ENCODE data around the gene NTN1.

The NTN1 gene

DNA sequence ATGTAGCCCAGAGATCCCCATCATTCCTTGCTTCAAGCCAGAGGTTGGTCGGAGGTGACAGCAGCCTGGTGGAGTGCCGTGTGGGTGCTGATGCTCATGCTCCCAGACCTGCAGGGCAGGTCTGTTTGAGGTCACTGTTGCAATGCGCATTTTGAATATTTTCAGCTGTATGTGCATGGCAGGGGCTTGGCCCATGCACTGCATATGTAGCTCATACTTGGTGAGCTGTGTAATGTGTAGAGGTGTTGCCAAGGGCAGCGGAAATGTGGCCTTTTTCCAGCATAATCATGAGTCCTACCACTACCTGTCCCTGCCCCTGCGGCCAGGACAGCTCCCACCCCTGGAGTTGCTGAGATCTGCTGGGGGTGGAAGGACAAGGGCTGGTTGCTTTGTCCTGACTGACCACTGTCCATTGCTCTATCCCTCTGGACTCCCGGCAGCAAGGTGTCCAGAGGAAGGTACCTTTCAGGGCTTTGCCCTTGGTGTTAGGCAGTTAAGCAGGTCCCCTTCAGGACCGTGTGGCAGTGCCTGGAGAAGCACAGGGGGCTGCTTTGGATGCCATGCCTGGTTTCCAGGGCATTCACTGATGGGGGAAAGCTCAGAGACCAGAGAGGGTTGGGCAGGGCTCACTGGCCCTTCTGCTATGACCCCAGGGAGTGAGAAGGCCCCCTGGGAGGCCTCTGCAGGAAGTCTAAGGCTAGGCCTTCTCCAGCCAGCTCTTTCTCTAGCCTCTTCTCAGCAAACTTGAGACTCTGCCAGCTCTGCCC, 215.2 kb downstream of the NTN1 start:
- Histone ChIP-seq H3K9me3 (no peaks in the 10 kb centered on the region), H3K4me3 (ENCODE audit: low read depth, low read length) (no peak overlapping the region), H3K36me3 (no peaks in the 10 kb centered on the region), H3K27me3 (no peaks in the 10 kb centered on the region), H3K4me1 (no peaks in the 10 kb centered on the region)
- TF ChIP-seq, protein P1, sequence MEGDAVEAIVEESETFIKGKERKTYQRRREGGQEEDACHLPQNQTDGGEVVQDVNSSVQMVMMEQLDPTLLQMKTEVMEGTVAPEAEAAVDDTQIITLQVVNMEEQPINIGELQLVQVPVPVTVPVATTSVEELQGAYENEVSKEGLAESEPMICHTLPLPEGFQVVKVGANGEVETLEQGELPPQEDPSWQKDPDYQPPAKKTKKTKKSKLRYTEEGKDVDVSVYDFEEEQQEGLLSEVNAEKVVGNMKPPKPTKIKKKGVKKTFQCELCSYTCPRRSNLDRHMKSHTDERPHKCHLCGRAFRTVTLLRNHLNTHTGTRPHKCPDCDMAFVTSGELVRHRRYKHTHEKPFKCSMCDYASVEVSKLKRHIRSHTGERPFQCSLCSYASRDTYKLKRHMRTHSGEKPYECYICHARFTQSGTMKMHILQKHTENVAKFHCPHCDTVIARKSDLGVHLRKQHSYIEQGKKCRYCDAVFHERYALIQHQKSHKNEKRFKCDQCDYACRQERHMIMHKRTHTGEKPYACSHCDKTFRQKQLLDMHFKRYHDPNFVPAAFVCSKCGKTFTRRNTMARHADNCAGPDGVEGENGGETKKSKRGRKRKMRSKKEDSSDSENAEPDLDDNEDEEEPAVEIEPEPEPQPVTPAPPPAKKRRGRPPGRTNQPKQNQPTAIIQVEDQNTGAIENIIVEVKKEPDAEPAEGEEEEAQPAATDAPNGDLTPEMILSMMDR (IDR thresholded peaks at IDR 0.05; ENCODE audit: low read depth, low read length): no peak
- no peak for DNase-seq

DNA sequence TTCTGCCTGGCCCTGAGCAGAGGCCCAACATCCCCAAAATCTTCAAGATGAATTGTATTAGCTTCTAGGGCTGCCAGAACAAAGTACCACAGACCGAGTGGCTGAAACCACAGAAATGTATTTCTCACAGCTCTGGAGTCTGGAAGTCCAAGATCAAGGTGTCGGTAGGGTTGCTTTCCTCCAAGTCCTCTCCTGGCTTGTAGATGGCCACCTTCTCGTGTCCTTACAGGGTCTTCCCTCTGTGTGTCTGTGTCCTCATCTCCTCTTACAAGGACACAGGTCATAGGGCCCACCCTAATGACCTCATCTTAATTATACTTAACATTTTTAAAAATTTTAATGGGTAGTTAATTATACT, 215.7 kb downstream of the NTN1 start:
- H3K27me3 ChIP-seq: no peaks in the 10 kb centered on the region
- no peaks in the 10 kb centered on the region for H3K36me3 ChIP-seq
- H3K9me3 ChIP-seq: no peaks in the 10 kb centered on the region
- no peak for DNase-seq
- no peak overlapping the region for H3K4me3 ChIP-seq (ENCODE audit: low read depth, low read length)
- H3K4me1 ChIP-seq: no peaks in the 10 kb centered on the region
- TF ChIP-seq, protein P1 (IDR thresholded peaks at IDR 0.05; ENCODE audit: low read depth, low read length): no peak

DNA sequence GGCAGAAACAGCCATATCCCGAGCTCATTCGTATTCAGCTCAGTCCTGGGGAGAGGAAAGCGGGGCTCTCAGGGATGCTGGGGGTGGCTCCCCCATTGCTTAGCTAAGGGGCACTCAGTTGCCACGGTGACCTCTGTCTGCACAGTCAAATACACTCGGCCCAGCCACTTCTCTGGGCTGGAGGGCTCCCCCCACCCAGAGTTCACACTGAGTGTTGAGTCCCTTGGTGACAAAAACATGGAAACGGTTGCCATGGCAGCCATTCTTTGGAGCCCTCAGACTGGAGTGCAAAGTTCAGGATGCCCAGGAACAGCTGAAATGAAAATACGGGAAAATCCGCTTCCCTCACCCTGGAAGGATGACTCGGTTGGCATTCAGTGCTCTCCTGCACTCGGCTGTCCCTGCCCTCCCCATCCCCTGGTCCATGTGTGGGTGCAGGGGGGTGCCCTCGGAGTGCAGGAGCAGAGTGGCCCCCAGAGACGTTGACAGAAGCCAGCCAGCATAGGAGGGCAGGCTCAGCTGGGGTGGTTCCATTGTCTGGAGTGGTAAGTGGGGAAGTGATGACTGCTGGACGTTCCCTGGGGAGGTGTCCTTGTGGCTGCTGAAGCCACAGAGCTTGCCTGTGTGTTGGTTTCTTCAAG, 216.5 kb downstream of the NTN1 start:
- H3K4me1 ChIP-seq: no peaks in the 10 kb centered on the region
- no peaks in the 10 kb centered on the region for H3K27me3 ChIP-seq
- no peaks in the 10 kb centered on the region for H3K36me3 ChIP-seq
- no peak overlapping the region for H3K4me3 ChIP-seq (ENCODE audit: low read depth, low read length)
- no peak for DNase-seq
- H3K9me3 ChIP-seq: no peaks in the 10 kb centered on the region
- TF ChIP-seq, protein P1 (IDR thresholded peaks at IDR 0.05; ENCODE audit: low read depth, low read length): no peak

DNA sequence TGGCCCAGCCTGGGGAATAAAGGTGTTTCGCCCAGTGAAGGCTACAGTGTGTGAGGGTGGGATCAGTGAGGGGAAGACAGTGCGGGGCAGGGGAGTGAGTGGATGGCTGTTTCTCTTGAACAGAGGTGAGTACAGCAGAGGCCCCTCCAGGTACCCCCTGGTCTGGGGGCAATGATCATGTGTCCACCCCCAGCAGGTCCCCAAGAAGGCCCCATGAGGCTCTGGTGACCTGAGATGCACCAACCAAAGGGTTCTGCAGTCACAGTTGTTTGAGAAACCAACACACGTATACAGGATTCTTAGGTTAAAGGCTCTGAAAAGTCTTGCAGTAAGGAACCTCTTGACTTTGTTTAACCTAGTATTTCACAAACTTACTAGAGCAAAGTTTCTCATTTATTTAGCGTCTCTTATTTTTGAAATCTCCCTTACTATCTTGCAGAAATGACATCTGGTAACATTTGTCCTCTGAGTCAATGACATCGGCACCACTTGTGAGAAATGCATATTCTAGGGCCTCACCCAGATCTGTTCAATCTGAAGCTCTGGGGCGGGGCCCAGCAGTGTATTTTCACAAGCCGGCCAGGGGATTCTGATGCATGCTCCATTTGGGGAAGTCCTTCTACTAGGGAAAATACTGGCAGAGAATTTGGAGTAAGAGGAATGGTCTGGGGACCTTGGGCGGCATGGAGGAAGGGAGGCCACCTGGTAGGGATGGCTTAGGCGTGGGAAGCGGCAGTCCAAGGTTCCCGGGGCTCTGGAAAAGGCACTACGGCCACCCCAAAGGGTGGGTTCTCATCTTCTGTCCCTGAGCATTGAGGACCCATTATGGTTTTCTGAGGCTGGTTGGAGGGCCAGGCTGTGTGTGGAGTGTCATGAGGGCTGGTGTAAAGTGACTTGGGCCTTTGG, 217.3 kb downstream of the NTN1 start:
- TF ChIP-seq, protein P1 (IDR thresholded peaks at IDR 0.05; ENCODE audit: low read depth, low read length): no peak
- no peaks in the 10 kb centered on the region for H3K4me1 ChIP-seq
- no peaks in the 10 kb centered on the region for H3K27me3 ChIP-seq
- no peaks in the 10 kb centered on the region for H3K36me3 ChIP-seq
- DNase-seq: no peak
- no peak overlapping the region for H3K4me3 ChIP-seq (ENCODE audit: low read depth, low read length)
- H3K9me3 ChIP-seq: no peaks in the 10 kb centered on the region

DNA sequence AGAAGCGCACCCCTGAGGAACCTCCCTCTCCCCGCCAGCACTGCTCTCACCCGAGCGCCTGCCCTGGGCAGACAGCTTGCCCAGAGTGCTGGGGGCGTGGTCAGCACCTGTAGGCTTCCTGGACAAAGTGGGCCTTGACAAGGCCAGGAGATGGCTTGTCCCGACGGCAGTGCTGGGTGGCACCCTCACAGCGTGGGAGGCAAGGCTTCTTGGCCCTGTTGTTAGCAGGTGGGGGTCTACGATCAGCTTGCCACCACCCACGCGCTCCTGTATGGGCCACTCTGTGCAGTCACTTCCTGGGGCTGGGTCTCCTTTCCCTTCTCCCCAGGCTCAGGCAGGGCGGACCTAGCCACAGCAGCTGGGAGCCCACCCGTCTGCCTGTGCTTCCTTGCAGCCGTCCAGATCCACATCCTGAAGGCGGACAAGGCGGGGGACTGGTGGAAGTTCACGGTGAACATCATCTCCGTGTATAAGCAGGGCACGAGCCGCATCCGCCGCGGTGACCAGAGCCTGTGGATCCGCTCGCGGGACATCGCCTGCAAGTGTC, 218.0 kb downstream of the NTN1 start:
- TF ChIP-seq, protein P1 (IDR thresholded peaks at IDR 0.05; ENCODE audit: low read depth, low read length): no peak
- DNase-seq: no peak
- Histone ChIP-seq H3K9me3 (no peaks in the 10 kb centered on the region), H3K4me3 (ENCODE audit: low read depth, low read length) (no peak overlapping the region), H3K4me1 (no peaks in the 10 kb centered on the region), H3K36me3 (no peaks in the 10 kb centered on the region), H3K27me3 (no peaks in the 10 kb centered on the region)

Measured in BE2C (cell line).